Astrocyte of the spinal cord (primary cell): ENCODE results near the gene C3orf52.

Source experiments
- DNase-seq: peaks from one replicate; pipeline ENCODE4 v3.0.0; 2011; ENCODE audit warnings: low read depth, low spot score
- H3K4me3 ChIP-seq: 2 replicates; pipeline ENCODE4 v1.5.1; 2011; ENCODE audit warnings: low read depth, mild to moderate bottlenecking, low read length, moderate library complexity
- CTCF ChIP-seq: IDR thresholded peaks from 2 replicates; pipeline ENCODE4 v1.5.1; 2012; ENCODE audit warnings: low read depth, mild to moderate bottlenecking, low read length, inconsistent platforms
- in situ Hi-C: cut with HindIII; loops from 2 replicates; pipeline ENCODE4 v1.10.0; 2017; ENCODE audit warnings: low sequenced_read_pairs

The C3orf52 gene

GRCh38 chr3:112117841-112118571 is 31.8 kb downstream of the C3orf52 start:
- no peak overlapping the region for H3K4me3 ChIP-seq
- in situ Hi-C loops: no loop called here
- no peak for DNase-seq
- TF ChIP-seq CTCF: no peak

DNA sequence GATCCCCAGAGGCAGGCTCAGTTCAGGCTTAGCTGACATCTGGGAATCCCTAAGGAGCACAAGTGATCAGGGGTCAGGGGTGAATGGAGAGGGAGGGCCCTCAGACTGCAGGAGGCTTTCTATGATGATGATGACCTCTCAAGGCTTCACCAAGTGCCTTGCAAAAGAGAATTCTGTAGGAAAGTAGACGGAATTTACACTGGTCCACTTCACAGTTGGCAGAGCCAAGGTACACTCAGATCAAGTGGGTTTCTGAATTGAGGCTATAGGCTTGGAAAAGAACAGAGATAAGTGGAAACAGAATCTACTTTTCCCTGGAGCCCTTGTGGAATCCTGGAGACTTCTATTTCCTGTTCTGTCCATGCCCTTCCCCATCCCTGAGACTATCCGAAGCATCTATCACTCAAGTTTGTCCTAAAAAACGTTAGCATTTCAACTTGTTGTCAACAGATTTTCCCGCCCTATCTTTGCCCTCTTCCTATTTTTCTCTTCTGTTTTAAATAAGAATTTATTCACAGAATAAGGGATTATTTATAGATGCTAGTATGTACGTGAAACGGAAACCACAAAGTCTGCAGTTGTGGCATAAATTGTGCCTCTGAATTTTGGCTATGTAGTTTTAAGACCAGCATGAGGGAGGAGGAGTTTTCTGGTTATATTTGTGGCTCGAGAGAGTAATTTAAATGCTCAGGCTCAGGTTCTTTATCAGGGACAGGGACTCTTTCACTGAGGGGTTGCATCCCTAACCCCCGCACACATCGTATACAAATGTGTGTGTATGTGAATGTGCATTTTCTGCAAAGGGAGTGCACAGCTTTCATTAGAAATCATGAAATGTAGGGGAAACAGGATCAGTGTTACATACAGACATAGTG is 34.0 kb downstream of the C3orf52 start:
- H3K4me3 ChIP-seq: no peak overlapping the region
- in situ Hi-C loops: no loop called here
- TF ChIP-seq CTCF: no peak
- no peak for DNase-seq

DNA sequence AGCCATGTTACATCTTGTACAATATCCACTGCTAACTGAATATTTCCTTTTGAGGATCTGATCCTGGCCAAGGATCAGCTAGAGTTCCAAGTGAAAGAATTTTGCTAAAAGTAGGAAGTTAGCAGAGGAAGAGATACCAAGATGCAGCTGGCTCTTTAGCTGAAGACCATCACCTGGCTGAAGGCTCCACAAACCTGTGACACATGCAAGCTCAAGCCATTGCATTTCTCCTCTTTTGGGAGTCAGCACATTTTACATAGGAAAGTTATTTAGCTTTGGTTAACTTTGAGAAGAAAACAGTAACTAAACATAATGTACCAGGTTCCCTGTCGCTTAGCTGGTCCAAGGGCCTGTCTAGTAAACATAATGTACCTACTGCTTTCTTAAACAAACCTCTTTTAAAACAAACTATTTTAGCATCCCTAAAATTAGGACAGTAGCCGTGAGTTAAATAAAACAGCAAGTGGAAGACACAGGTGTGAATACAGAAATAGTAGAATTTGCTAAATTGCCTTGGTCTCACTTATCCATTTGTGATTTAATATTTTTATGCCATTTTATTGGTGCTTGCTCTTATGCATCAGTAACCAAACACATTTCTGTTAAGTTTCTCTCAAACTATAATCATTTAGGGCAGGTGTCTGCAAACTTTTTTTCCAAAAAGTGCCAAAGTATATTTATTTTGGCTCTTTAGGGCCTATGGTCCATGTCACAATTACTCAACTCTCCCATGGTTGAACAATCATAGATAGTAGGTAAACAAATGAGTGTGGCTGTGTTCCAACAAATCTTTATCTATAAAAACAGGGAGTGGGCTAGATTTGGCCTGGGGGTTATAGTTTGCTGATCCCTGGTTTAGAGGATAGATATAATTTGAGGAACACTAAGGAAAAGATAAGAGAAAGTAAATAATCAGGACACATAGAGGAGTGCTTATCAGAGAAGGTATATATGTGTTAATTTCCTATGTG is 35.7 kb downstream of the C3orf52 start:
- no peak overlapping the region for H3K4me3 ChIP-seq
- in situ Hi-C loops: no loop called here
- no peak for TF ChIP-seq CTCF
- no peak for DNase-seq

DNA sequence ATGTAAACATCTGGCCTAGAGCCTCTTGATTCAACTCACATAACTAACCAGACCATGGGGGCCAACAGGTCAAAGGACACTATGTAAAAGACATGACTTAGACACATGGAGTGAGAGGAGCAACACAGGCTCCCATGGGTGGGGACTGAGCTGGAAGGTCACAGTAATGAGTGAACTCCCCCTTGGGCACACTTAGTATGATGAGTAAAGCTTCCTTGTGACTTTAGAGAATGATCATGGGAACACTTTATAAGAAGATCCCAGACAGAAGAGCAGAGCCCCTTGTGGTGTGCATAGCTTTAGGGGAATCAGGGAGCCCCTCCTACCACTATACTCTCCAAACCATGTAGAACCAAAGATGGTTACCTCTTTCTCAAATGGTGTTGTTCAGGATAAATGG is 36.7 kb downstream of the C3orf52 start:
- in situ Hi-C loops: no loop called here
- DNase-seq: no peak
- H3K4me3 ChIP-seq: no peak overlapping the region
- no peak for TF ChIP-seq CTCF

GRCh38 chr3:112123548-112123947 is 37.4 kb downstream of the C3orf52 start:
- TF ChIP-seq CTCF: no peak
- in situ Hi-C loops: no loop called here
- DNase-seq: no peak
- H3K4me3 ChIP-seq: no peak overlapping the region
